ENCODE measurements around the gene BMP8A. TPM values are rescaled to one million over a fixed set of nuclear protein-coding genes. Genes with fewer than 3 reads are reported as not detected.
"Not testable (repeated sequence)": the region's sequence is repeated elsewhere in the genome, so short reads cannot be mapped to it uniquely, and the experiment has no call there.

BMP8A gene
- total RNA-seq, 1 experiment from 2014 or later: 4.1 TPM

GRCh38 chr1:39501666-39502065 lies 10.2 kb downstream of the BMP8A start:
- H3K4me3 ChIP-seq (replicated peaks in 1 of 2; ENCODE audit: low read depth in 1 of 2, low read length in 2 of 2): no peak overlapping the region
- H2AFZ ChIP-seq (ENCODE audit: low read depth, low read length, poor library complexity, severe bottlenecking): no peak overlapping the region
- H3K4me1 ChIP-seq (ENCODE audit: control insufficient read depth in 1 of 2, insufficient read depth in 2 of 2, low read length in 2 of 2): 0 out of 4 replicates have a peak, but pooled peaks cover 0 to 2% of the 10 kb centered on the region in 2 experiments
- RAD21 ChIA-PET (ENCODE audit: low non-redundant PET in 1 of 2, low total read pairs in 2 of 2, uncharacterized antibody in 2 of 2, unreplicated experiment in 2 of 2): no interaction called here
- intact Hi-C loops (cut with micrococcal nuclease): no loop called here
- no peak for ATAC-seq
- H3K36me3 ChIP-seq (ENCODE audit: control insufficient read depth in 1 of 2, insufficient read depth in 2 of 2, low read length in 2 of 2): no peaks in the 10 kb centered on the region
- H3K9me2 ChIP-seq (ENCODE audit: insufficient read depth): no peaks in the 10 kb centered on the region
- BruUV-seq (replicated peaks): no TSS peak
- POLR2A ChIA-PET: no interaction called here
- CTCF ChIA-PET: no interaction called here
- H3K27me3 ChIP-seq (ENCODE audit: insufficient read depth, low read length): no peaks in the 10 kb centered on the region
- H3K79me2 ChIP-seq (ENCODE audit: insufficient read depth, low read length): no peaks in the 10 kb centered on the region
- TF ChIP-seq CTCF (IDR thresholded peaks at IDR 0.05 in 2 of 3, conservative IDR thresholded peaks at IDR 0.05 in 1 of 3; ENCODE audit: borderline replicate concordance in 1 of 3, insufficient read depth in 1 of 3, low read depth in 2 of 3, low read length in 2 of 3) (no peak), EZH2 (IDR thresholded peaks at IDR 0.05) (no peak)
- no peak overlapping the region for H3K4me2 ChIP-seq (ENCODE audit: low read length)
- no peaks in the 10 kb centered on the region for H3K9me3 ChIP-seq (ENCODE audit: control insufficient read depth in 1 of 2, insufficient read depth in 1 of 2, low read depth in 1 of 2, low read length in 2 of 2)
- H4K20me1 ChIP-seq (ENCODE audit: insufficient read depth): no peaks in the 10 kb centered on the region
- no peak for DNase-seq (ENCODE audit: low read depth, low spot score)
- H3K9ac ChIP-seq (ENCODE audit: low read length): no peak overlapping the region
- H3K27ac ChIP-seq (ENCODE audit: low read depth, low read length): no peak overlapping the region

GRCh38 chr1:39504436-39504835 lies 13.0 kb downstream of the BMP8A start:
- CTCF ChIA-PET; H2AFZ ChIP-seq (ENCODE audit: low read depth, low read length, poor library complexity, severe bottlenecking); H3K27ac ChIP-seq (ENCODE audit: low read depth, low read length); RAD21 ChIA-PET (ENCODE audit: low non-redundant PET in 1 of 2, low total read pairs in 2 of 2, uncharacterized antibody in 2 of 2, unreplicated experiment in 2 of 2); intact Hi-C loops (cut with micrococcal nuclease); H3K4me2 ChIP-seq (ENCODE audit: low read length); POLR2A ChIA-PET; DNase-seq (ENCODE audit: low read depth, low spot score); H3K79me2 ChIP-seq (ENCODE audit: insufficient read depth, low read length); H3K9me2 ChIP-seq (ENCODE audit: insufficient read depth); H3K4me3 ChIP-seq (replicated peaks in 1 of 2; ENCODE audit: low read depth in 1 of 2, low read length in 2 of 2); ATAC-seq; H4K20me1 ChIP-seq (ENCODE audit: insufficient read depth); H3K27me3 ChIP-seq (ENCODE audit: insufficient read depth, low read length); BruUV-seq (replicated peaks); H3K9me3 ChIP-seq (ENCODE audit: control insufficient read depth in 1 of 2, insufficient read depth in 1 of 2, low read depth in 1 of 2, low read length in 2 of 2); H3K36me3 ChIP-seq (ENCODE audit: control insufficient read depth in 1 of 2, insufficient read depth in 2 of 2, low read length in 2 of 2); H3K4me1 ChIP-seq (ENCODE audit: control insufficient read depth in 1 of 2, insufficient read depth in 2 of 2, low read length in 2 of 2); H3K9ac ChIP-seq (ENCODE audit: low read length): not testable (repeated sequence)

Data from HCT116 (cell line).